CD14-positive monocyte (primary cell): ENCODE results near the gene CABLES2. TPM values are rescaled to one million over a fixed set of nuclear protein-coding genes. Genes with fewer than 3 reads are reported as not detected.
A peak's percentile ranks its signal among the peaks of the same experiment; 100 is the strongest.

Experiments used
- DNase-seq, 3 donors: peaks; one replicate each; pipeline ENCODE4 v3.0.0-alpha.2; 2011 to 2022
- H2AFZ ChIP-seq: 2 replicates; pipeline ENCODE4 v1.6.0; 2012; ENCODE audit warnings: mild to moderate bottlenecking, low read depth, low read length, inconsistent platforms; ENCODE audit not compliant: insufficient read depth, poor library complexity, severe bottlenecking
- H3K27ac ChIP-seq, 2 donors: 1 replicate in 1 of 2; 2 replicates in 1 of 2; pipeline ENCODE4 v1.5.1; 2012 to 2013; ENCODE audit warnings: low read length in 2 of 2, control low read depth in 1 of 2, inconsistent platforms in 1 of 2, low read depth in 1 of 2, mild to moderate bottlenecking in 1 of 2
- H3K27me3 ChIP-seq, 2 donors: one replicate each; pipeline versions ENCODE4 v1.6.0 to v1.6.1; 2011 to 2013; ENCODE audit warnings: low read length in 2 of 2; ENCODE audit not compliant: control insufficient read depth in 2 of 2, insufficient read depth in 2 of 2
- H3K36me3 ChIP-seq, 2 donors: replicated peaks in 1 of 2; 1 replicate in 1 of 2; 2 replicates in 1 of 2; pipeline versions ENCODE4 v1.5.1 to v1.6.1; 2012 to 2013; ENCODE audit warnings: low read length in 2 of 2, control low read depth in 1 of 2, inconsistent platforms in 1 of 2, mild to moderate bottlenecking in 1 of 2; ENCODE audit not compliant: insufficient read depth in 2 of 2, control insufficient read depth in 1 of 2
- H3K4me1 ChIP-seq, 2 donors: 1 replicate in 1 of 2; 2 replicates in 1 of 2; pipeline versions ENCODE4 v1.5.1 to v1.6.1; 2012 to 2013; ENCODE audit warnings: low read length in 2 of 2, control low read depth in 1 of 2, inconsistent platforms in 1 of 2, mild to moderate bottlenecking in 1 of 2, moderate library complexity in 1 of 2; ENCODE audit not compliant: insufficient read depth in 2 of 2, control insufficient read depth in 1 of 2
- H3K4me2 ChIP-seq: replicated peaks from 2 replicates; pipeline ENCODE3; 2012; ENCODE audit warnings: low read length, moderate library complexity, mild to moderate bottlenecking; ENCODE audit not compliant: poor library complexity, severe bottlenecking; ENCODE audit errors: extremely low read depth
- H3K4me3 ChIP-seq, 3 experiments: fragments of 200-600 bp in 1 of 3; sonication (generic) in 1 of 3; replicated peaks in 1 of 3; 1 replicate in 2 of 3; 2 replicates in 1 of 3; pipeline ENCODE4 v1.5.1; 2011 to 2013; ENCODE audit warnings: low read length in 3 of 3, mild to moderate bottlenecking in 3 of 3, control low read depth in 2 of 3, low read depth in 2 of 3, inconsistent platforms in 1 of 3, moderate library complexity in 1 of 3
- H3K79me2 ChIP-seq: 2 replicates; pipeline ENCODE4 v1.6.0; 2012; ENCODE audit warnings: mild to moderate bottlenecking, control low read depth, inconsistent platforms, low read length, moderate library complexity; ENCODE audit not compliant: insufficient read depth
- H3K9ac ChIP-seq: 2 replicates; pipeline ENCODE4 v1.6.0; 2017; ENCODE audit warnings: low read length, mild to moderate bottlenecking; ENCODE audit not compliant: insufficient read depth, poor library complexity, severe bottlenecking
- H3K9me3 ChIP-seq, 2 donors: replicated peaks in 1 of 2; 1 replicate in 1 of 2; 2 replicates in 1 of 2; pipeline versions ENCODE4 v1.5.1 to v1.6.1; 2012 to 2013; ENCODE audit warnings: low read length in 2 of 2, control low read depth in 1 of 2; ENCODE audit not compliant: control insufficient read depth in 1 of 2, insufficient read depth in 1 of 2
- H4K20me1 ChIP-seq: 2 replicates; pipeline ENCODE4 v1.6.0; 2012; ENCODE audit warnings: mild to moderate bottlenecking, low read length, control low read depth, moderate library complexity; ENCODE audit not compliant: insufficient read depth
- H3K27ac Mint-ChIP-seq, 7 donors: one replicate each; pipeline ENCODE4 v1.8.0; 2020; ENCODE audit warnings: mild to moderate bottlenecking in 7 of 7, mixed read lengths in 7 of 7, moderate library complexity in 6 of 7, inconsistent platforms in 2 of 7
- H3K27me3 Mint-ChIP-seq, 3 donors: one replicate each; pipeline ENCODE4 v1.8.0; 2021 to 2022; ENCODE audit warnings: low read depth in 3 of 3, mild to moderate bottlenecking in 3 of 3, mixed read lengths in 3 of 3, moderate library complexity in 3 of 3, inconsistent platforms in 1 of 3
- H3K36me3 Mint-ChIP-seq, 2 donors: one replicate each; pipeline ENCODE4 v1.8.0; 2020; ENCODE audit warnings: mixed read lengths in 2 of 2, inconsistent platforms in 1 of 2, mild to moderate bottlenecking in 1 of 2
- H3K4me1 Mint-ChIP-seq: one replicate; pipeline ENCODE4 v1.8.0; 2020; ENCODE audit warnings: mild to moderate bottlenecking, mixed read lengths
- H3K4me3 Mint-ChIP-seq, 2 donors: one replicate each; pipeline ENCODE4 v1.8.0; 2020; ENCODE audit warnings: mild to moderate bottlenecking in 2 of 2, mixed read lengths in 2 of 2, moderate library complexity in 1 of 2
- H3K9me3 Mint-ChIP-seq, 7 donors: one replicate each; pipeline ENCODE4 v1.8.0; 2020 to 2022; ENCODE audit warnings: mixed read lengths in 7 of 7, mild to moderate bottlenecking in 6 of 7, moderate library complexity in 6 of 7, inconsistent platforms in 2 of 7
- WGBS: methylation state at CpG from one replicate; pipeline ENCODE4 v1.1.5; 2013; ENCODE audit warnings: missing lambda C conversion rate; ENCODE audit not compliant: insufficient coverage; 5-methylcytosine and 5-hydroxymethylcytosine counted together
- intact Hi-C, 2 donors: fragments of 100-400 bp; cut with micrococcal nuclease; formaldehyde crosslinking; loops; one replicate each; pipeline versions ENCODE4 v1.15.0 to v1.15.1; 2023
- polyA plus RNA-seq, 3 donors: library from polyadenylated mRNA; depleted of rRNA in 1 of 3; unstranded in 2 of 3; stranded (reverse) in 1 of 3; fragments of 300-500 nt in 2 of 3; fragments of >200 nt in 1 of 3; fragmentation: Illumina TruSeq in 2 of 3; gene quantifications; 1 replicate in 2 of 3; 2 replicates in 1 of 3; pipeline ENCODE4 v1.2.3, GENCODE V29; 2012 to 2021
- TF ChIP-seq, protein P1 (sequence below): fragments of 200-600 bp; IDR thresholded peaks from one replicate; pipeline ENCODE4 v1.8.0; 2022; ENCODE audit warnings: antibody characterized with exemption, mild to moderate bottlenecking

CABLES2 gene
- polyA plus RNA-seq, 3 donors: 0.60 to 4.0 (median 0.61) TPM

DNA sequence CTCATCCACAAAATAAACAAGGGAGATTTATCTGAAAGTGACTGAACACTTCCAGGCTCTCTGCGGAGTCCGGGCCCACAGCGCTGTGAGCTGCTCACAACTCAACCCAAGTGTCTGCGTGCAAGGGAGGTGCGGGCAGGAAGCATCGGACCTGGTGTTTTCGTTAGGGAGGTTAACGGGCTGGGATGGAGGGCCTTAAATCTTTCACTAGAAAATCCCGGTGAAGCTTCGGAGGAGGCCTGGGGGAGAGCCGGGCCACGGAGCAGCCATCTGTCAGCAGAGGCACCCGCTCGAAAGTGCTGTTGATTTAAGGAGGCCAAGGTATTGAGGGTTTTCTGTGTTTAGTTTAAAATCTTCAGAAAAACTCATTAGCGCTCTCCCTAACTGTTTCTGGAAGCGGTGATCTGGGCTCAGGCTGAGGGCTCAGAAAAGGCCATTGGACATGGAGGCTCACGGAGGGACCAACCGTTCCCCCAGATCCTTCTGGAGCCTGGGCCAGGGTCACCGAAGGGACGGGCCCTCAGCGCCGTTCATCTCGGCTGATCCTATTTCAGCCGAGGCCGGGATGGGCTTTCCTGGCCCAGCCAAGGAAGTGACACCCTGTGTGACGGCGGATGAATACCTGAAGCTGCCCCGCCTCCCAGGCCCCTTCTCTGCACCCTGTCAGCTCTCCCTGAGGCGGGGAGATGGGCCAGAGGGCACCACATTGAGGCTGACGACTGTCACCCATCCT lies 48.0 kb upstream of the CABLES2 start:
- Histone ChIP-seq H4K20me1 (no peaks in the 10 kb centered on the region), H2AFZ (no peak overlapping the region), H3K9me3 (no peaks in the 10 kb centered on the region), H3K79me2 (no peaks in the 10 kb centered on the region), H3K9ac (no peak overlapping the region), H3K4me1 (no peaks in the 10 kb centered on the region), H3K27ac (no peak overlapping the region), H3K4me3 (no peak overlapping the region), H3K4me2 (no peak overlapping the region), H3K36me3 (no peaks in the 10 kb centered on the region), H3K27me3 (no peaks in the 10 kb centered on the region)
- Mint-ChIP-seq H3K27ac (peak overlapping the region in 1 of 7 donors; percentile 20), H3K4me1 (no peaks in the 10 kb centered on the region), H3K9me3 (peaks cover 0 to 2% (median 0%) of the 10 kb centered on the region in 7 donors), H3K36me3 (no peaks in the 10 kb centered on the region), H3K27me3 (peaks cover 4 to 10% (median 7%) of the 10 kb centered on the region in 3 donors), H3K4me3 (no peak overlapping the region)
- intact Hi-C loops: no loop called here
- no peak for DNase-seq
- TF ChIP-seq, protein P1, sequence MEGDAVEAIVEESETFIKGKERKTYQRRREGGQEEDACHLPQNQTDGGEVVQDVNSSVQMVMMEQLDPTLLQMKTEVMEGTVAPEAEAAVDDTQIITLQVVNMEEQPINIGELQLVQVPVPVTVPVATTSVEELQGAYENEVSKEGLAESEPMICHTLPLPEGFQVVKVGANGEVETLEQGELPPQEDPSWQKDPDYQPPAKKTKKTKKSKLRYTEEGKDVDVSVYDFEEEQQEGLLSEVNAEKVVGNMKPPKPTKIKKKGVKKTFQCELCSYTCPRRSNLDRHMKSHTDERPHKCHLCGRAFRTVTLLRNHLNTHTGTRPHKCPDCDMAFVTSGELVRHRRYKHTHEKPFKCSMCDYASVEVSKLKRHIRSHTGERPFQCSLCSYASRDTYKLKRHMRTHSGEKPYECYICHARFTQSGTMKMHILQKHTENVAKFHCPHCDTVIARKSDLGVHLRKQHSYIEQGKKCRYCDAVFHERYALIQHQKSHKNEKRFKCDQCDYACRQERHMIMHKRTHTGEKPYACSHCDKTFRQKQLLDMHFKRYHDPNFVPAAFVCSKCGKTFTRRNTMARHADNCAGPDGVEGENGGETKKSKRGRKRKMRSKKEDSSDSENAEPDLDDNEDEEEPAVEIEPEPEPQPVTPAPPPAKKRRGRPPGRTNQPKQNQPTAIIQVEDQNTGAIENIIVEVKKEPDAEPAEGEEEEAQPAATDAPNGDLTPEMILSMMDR: no peak
- 68% methylated on average over 26 of the region's 30 CpGs for WGBS

DNA sequence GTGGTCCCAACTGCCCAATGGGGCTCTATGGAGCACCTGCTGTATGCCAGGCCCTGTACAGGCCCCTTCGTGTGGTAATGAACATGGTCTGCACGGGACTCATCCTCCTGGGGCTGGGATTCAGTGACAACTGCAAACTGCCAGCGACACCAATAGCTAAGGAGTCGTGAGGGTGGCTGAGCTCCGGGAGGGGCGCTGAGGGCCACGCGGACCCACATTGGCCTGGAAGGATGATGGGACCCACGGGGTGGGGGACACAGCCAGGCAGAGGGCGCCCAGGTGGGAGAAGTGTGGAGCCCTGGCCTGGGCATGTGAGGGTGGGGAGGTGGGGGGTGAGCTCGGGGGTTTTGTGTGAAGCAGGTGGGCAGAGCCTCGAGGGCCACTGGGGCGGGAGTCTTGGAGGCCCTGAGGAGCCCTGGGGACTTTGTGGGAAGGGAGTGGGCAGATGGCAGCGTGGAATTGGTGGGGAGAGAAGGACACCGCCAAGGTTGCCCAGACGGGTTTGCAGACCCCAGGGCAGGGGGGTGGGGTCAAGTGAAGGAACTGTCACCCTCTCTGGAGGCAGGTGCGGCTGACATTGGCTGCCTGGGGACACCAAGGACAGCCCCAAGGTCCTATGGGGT lies 46.2 kb upstream of the CABLES2 start:
- Histone ChIP-seq H3K36me3 (no peaks in the 10 kb centered on the region), H4K20me1 (no peaks in the 10 kb centered on the region), H3K4me2 (no peak overlapping the region), H3K4me3 (no peak overlapping the region), H3K4me1 (no peaks in the 10 kb centered on the region), H3K79me2 (no peaks in the 10 kb centered on the region), H3K9ac (no peak overlapping the region), H3K27ac (no peak overlapping the region), H3K27me3 (no peaks in the 10 kb centered on the region), H2AFZ (no peak overlapping the region), H3K9me3 (no peaks in the 10 kb centered on the region)
- Mint-ChIP-seq H3K4me3 (no peak overlapping the region), H3K27me3 (peaks cover 2 to 18% (median 7%) of the 10 kb centered on the region in 3 donors), H3K27ac (no peak overlapping the region), H3K36me3 (no peaks in the 10 kb centered on the region), H3K4me1 (no peaks in the 10 kb centered on the region), H3K9me3 (peaks cover 0 to 2% (median 0%) of the 10 kb centered on the region in 7 donors)
- DNase-seq: no peak
- TF ChIP-seq, protein P1: no peak
- intact Hi-C loops: no loop called here
- 82% methylated on average over 16 of the region's 17 CpGs for WGBS
